DMS153 treated with DMSO at 0.1 percent for 48 hours (cell line): ENCODE data around the gene TH.
"Not testable (repeated sequence)": the region's sequence is repeated elsewhere in the genome, so short reads cannot be mapped to it uniquely, and the experiment has no call there.

Source experiments
- DNase-seq: peaks from one replicate; lab custom pipeline; 2025; ENCODE audit not compliant: unreplicated experiment; lab: John Stamatoyannopoulos, UW

The TH gene

DNA sequence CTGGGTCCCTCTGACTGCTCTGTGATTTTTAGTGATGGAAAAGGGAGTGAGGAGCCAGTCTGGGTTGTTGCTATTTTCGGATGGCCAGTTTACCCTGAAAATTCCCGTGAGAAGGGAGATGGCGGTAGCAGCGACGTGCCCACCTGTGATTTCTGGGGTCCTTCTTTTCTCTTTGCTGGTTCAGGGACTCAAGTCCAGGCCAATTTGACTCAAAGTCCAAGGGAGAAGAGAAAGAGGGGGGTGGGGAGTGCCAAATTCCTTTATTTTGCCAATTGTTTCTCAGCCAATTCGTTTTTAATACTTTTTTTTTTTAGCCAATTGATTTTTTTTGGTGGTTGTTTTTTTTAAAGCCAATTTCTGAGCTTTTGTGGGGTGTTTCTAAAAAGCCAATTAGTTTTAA, 39.4 kb downstream of the TH start:
- no peak for DNase-seq

DNA sequence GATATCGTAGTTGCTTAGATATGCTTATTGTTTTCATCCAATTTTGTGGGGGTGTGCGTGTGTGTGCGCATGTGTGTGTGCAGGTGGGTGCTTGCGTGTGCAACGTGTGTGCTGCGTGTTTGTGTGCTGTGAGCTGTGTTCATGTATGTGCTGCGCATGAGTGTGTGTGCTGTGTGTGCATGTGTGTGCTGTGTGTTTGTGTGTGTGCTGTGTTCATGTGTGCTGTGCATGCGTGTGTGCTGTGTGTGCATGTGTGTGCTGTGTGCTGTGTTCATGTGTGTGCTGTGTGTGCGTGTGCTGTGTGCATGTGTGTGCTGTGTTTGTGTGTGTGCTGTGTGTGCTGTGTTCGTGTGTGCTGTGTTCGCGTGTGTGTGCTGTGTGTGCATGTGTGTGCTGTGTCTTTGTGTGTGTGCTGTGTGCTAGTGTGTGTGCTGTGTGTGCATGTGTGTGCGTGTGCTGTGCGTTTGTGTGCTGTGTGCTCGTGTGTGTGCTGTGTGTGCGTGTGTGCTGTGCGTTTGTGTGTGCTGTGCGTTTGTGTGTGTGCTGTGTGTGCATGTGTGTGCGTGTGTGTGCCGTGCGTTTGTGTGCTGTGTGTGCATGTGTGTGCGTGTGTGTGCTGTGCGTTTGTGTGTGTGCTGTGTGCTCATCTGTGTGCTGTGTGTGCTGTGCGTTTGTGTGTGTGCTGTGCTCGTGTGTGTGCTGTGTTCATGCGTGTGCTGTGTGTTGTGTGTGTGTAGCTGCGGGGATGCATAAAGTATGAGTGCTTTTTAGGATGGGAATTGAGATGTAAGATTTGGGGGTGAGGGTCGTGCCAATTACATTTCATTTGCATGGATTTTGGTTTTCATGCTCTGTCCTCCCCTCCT, 40.0 kb downstream of the TH start:
- no peak for DNase-seq

DNA sequence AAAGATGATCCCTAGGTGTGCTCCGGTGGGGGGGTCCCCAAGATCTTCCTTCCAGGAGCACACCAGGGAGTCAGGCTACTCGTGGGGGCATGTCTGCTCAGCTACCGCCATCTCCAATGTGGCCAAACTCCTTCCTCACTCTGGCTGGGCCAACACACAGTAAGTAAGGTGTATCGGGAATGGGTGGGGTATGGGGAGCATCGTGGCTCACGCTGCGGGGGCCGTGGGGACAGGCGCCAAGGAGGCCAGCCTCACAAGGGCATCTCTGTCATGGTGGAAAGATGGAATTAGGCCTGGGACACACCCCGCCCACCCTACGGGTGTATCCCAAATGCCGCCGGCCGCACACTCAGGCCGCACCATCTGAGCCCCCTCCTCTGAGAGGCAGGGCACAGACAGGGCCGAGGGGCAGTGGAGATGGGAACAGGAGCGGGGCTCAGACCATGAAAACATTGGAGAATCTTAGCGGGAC, 40.7 kb downstream of the TH start:
- DNase-seq: no peak

DNA sequence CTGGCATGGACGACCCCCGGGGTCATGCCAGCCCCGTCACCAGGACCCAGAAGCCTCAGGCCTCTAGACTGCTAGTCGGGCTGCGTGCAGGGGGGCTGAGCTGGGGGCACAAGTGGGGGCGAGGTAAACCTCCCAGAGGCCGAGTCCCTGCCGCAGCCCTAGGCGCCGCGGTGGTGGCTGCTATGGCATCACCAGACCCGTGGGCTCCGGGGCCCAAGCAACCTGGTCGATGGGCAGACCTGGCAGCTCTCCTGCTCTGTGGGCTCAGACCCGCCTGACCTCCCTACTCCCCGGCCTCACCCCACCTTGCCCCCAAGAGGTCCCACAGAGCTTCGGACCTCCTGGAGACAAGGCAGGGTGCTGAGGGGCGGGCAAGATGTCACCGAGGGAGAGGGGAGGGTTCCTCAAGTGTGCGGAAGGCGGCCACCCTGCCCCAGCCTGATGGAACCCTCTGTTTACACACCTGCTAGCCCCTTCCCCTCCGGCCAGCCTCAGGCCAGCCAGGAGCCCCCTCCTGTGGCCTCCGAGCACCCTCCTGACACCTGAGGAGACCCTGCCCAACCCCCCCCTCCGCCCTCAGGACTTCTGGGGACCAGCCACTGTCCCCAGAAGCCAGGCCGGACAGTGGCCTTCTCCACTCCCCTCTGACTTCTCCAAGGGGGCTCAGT, 41.8 kb downstream of the TH start:
- no peak for DNase-seq

DNA sequence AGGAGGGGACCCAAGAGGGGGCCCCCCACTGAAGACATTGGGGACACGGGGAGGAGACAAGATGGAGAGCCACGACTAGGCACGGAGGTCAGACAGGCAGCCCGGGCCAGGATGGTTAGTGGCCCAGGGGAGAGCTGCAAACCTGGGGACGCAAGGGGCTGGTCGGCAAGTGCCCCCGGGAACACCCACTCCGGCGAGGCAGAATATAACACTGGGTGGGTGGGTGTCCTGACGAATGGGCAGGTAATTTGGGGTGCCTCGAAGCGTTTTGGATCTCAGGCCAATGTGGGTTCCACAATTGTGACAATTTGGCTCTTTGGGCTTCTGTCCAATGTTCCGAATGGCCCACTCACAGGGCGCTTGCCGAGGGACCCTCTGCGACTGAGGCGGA, 42.3 kb downstream of the TH start:
- no peak for DNase-seq

DNA sequence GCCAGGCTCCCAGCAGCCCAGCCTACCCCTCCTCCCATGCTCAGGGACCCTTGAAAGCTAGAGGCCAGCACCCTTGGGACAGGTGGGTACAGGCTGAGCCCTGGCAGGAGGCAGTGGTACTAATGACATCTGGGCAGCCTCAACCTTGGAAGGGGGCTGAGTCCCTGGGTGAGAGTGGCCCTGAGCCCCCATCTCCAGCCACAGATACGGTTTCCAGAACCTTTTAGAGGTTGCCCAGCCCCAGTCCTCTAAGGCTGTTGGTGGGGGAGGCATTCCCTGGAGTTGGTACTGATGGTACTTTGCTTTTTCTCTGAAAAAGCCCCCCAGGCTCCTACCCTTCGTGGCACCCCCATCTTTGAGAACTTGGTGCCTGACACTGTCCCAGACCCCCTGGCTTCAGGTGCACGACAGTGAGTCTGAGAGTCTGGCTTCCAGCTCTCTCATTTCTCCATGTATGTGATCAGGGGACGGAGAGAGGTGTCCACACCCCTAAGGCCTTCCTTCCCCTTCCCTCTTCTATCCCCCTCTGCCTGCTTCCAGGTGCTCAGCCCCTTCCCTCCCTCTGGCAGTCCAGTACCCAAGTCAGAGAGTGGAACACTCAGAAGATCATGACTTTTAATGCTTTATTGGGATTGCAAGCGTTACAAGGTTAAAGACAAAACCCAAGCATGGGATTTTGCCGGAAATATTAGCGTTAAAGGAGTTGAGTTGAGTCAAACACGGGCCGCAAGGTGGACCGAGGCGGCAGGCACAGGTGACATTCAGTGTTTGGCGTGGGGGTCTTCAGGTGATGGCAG, 42.9 kb downstream of the TH start:
- DNase-seq: no peak

DNA sequence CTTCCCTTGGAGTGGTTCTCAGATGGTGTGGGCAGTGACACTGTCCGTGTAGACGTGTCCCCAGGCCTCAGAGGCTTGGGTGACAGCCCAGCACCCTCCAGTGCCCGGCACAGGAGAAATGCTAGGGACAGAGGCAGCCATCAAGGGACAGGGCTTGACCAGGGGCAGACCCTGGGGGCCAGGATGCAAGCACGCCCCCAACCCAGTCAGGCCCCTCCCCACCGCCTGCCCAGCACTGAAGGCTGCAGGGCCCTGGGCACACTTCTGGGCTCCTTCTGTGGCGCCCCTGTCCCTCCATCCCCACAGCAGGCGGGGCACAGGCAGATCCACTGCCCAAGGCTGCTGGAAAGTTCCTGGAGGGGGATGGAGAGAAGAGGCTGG, 43.5 kb downstream of the TH start:
- no peak for DNase-seq

DNA sequence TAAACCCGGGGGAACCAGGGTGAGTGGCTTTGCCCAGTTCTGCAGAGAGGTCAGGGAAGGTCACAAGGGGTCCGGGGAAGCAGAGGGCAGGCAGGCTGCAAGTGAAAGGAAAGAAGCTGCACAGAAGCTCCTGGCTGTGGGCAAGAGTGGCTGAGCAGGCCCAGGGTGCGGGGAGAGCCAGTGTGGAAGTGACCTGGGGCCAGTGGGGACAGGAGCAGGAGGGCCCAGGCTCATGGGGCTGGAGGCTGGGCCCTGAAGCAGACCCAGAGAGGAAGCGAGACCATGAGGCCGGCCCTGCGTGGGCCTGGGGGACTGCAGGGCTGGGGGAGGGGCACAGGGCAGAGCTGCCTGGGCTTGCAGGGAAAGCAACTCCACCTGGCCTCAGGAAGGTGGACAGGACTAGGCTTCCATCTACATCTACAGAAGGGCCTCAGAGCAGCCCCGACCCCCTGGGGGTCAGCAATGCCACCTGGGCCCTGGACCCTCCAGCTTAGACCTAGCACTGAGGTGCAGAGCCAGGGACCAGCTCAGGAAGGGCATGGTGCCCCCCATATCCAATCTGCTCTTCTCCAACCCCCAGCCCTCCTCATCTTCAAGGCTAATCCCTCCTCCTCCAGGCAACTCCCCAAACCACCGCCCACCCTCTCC, 44.0 kb downstream of the TH start:
- DNase-seq: no peak

DNA sequence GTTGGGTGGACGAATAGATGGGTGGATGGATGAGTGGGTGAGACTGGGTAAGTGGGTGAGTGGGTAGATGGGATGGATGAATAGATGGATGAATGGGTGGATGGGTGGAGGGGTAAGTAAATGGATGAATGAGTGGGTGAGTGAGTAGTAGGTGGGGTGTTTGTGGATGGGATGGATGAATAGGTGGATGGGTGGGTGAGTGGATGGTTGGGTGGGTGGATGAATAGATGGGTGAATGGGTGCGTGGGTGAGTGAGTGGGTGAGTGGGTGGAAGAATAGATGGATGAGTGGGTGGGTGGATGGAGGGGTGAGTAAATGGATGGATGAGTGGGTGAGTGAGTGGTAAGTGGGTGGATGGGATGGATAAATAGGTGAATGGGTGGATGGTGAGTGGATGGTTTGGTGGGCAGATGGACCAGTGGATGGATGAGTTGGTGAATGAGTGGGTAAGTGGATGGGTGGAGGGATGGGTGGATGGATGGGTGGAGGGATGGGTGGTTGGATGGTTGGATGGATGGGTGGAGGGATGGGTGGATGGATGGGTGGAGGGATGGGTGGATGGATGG, 45.0 kb downstream of the TH start:
- DNase-seq: no peak

DNA sequence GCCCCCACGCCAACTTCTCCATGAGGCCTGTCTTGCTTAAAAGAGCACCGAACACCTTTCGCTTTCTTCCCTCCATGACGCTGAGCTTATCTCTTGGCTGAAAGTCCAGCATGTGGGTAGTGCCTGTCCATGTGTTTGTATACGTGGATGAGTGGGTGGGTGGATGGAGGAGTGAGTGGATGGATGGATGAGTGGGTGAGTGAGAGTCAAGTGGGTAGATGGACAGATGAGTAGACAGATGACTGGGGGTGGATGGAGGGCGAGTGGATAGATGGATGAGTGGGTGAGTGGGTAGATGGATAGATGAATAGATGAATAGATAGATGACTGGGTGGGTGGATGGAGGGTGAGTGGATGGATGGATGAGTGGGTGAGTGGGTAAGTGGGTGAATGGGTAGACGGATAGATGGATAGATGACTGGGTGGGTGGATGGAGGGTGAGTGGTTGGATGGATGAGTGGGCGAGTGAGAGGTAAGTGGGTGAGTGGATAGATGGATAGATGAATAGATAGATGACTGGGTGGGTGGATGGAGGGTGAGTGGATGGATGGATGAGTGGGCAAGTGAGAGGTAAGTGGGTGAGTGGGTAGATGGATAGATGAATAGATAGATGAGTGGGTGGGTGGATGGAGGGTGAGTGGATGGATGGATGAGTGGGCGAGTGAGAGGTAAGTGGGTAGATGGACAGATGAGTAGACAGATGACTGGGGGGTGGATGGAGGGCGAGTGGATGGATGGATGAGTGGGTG, 46.7 kb downstream of the TH start:
- not testable (repeated sequence) for DNase-seq

DNA sequence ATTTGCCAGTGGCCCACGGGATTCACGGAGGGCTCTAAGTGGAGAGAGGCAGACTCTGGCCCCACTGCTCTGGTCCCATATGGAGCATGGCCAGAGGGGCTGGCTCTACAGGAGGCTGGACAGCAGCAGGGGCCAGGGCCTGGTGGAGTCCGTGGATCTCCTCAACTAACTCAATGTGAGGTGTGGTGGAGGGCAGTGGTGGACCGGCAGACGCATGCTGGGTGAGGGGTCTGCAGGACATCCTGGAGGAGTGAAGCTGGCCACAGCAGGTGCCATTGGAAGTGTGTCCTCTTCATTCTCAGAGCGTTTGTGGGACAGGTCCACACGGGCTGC, 48.0 kb downstream of the TH start:
- no peak for DNase-seq

DNA sequence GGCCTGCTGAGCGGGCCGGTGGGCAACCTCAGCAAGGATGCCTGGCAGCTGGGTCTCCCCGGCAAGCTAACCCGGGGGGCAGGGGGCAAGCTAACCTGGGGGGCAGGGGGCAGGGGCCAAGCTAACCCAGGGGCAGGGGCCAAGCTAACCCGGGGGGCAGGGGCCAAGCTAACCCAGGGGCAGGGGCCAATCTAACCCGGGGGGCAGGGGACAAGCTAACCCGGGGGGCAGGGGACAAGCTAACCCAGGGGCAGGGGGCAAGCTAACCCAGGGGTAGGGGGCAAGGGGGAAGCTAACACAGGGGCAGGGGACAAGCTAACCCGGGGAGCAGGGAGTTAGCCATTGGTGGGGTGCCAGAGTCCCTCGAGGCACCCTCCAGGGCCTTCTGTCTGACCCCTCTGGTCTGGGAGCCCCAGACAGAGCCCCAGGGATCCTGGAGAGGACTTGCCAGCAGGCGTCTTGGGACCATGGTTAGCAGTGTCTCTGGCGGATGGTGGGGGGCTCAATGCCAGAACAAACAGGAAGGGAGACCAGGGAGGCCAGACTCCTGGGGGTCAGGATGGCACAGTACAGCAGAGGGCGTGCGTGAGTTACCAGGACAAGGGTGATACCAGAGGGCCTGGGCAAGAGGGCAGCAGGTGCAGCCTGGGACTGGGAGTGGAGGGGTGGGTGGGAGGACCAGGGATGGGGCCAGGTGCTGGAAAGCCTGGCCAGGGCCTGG, 48.5 kb downstream of the TH start:
- no peak for DNase-seq

DNA sequence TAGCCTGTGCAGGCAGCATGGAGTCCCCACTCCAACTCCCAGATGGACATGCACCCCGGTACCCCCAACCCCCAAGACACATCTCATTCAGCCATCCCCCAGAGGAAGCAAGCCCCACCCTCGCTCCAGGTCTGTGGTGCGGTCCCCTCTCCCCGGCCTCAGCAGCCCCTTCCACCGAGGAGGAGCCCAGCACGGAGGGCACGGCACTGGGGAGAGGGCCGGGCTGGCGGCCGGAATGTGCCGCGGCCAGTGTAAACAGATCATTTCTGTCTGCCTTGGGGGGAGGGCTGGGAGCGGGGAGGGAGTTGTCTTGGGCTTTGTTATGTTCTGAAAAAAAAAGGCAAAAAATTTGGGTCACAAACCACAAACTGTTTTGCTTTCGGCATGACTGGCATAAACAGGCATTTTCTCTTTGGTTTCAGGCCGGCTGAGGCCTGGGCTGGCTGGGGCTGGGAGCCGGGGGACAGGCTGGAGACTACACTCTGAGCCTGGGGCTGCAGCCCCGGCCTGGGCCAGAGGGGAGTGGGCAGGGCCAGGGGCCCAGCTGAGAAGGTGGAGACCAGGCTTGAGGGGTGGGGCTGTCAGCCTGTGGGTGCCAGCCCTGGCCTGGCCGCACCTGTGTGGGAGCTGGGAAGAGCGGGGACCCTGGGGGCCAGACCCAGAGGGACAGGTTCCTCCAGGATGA, 49.3 kb downstream of the TH start:
- no peak for DNase-seq

DNA sequence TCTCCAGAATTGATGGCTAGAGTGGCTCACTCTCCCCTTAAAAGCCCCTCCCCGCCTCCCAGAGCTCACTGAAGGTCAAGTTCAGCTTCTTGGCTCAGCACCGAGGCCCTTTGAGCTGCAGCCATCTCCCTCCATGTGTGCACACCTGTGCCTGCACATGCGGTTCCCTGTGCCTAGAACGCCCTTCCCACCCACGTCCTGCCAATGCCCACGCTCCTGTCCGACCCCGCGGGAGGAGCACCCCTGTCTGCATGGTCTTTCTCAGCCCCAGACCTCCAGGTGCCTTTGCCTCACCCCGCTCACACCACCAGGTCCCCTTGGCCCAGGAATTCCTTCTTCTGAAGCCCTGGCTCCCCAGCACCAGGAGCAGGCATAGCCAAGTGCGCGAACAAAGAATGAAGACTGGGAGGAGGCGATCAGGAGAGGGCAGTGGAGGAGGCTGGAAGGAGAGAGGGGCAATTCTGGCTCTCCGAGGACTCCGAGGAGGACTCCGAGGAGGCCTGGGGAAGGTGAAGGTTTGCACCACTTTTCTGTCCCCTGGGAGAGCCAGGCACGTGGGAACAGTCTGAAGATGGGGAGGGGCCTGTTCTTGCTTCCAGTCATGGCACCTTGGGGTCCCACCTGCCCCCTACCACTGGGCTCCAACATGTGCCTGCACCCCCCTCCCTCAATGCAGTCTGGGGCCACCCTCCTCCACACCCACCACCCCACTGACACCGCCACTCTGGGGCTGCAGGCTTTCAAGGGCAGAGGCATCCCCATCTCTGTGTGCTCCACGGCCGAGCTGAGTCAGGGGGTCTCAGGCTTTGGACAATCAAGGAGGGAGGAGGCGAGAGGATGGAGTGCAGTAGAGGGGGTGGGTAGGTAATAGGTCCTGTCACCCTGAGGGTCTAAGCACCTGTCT, 50.1 kb downstream of the TH start:
- DNase-seq: no peak

DNA sequence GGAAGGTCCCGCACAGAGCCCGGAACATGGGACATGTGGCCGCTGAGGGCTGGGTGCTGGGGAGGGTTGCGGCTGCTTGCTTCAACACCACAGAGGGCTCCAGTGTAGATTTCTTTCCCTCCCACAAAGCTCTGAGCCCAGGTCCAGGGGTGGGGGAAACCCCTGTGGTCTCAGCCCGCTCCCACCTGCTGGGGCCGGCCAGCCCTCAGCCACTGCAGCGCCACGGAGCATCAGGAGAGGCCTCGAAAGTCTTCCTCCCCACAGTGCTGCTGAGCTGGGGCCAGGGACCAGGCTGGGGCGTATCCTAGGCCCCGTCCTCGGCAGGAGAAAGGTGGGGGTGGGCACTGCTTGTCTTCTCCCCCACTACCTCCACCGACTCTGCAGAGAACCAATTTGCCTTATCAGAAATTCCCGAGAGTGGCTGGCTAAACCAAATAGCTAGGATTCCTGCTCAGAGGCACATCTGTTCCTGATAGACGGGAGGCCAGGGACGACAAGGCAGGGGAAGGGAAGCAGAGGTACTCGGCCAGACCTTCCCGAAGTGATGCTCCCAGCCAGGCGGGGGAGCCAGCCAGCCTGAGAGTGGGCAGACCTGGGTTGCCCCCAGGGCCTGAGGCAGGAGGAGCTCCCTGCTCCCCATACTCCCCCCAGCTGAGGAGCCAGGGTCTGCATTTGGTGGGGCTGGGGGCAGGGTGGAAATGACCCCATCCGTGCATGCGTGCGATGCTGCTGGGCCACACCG, 51.1 kb downstream of the TH start:
- DNase-seq: no peak

DNA sequence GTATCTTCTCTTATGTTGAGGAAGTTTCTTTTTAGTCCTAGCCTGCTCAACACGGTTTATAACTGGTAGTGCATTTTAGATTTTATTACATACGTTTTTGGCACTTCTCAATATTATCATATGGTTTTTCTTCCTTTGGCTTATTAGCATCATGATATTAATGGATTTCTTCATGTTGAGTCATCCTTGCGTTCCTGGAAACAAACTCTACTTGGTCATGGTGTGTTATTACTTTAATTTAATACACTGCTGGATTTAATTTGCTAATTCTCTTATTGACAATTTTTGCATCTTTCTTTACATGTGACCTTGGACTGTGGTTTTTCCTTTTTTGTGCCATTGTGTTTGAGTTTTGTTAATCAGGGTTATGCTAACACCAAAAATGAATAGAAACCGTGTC, 52.9 kb downstream of the TH start:
- DNase-seq: no peak

DNA sequence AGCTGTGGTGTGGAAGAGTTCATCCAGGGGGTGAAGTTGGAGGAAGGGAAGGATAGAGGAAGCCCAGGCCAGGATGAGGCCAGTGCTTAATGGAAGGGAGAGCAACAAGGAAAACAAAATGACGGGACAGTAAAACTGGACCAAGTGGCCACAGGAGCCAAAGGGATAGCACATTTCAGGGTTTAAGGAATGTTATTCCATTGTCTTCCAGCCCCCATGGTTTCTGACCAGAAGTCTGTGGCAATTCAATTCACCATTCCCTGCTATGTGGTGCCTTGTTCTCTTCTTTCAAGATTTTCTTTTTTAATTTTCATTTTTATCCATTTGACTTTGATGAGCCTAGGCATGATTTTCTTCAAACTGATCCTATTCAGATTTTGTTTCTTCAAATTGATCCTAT, 54.9 kb downstream of the TH start:
- no peak for DNase-seq
